T47D (cell line): ENCODE data around the gene SMYD3.
"Not testable (repeated sequence)": the region's sequence is repeated elsewhere in the genome, so short reads cannot be mapped to it uniquely, and the experiment has no call there.

Source experiments
- DNase-seq, 2 experiments: peaks; one replicate each; pipeline versions ENCODE4 v3.0.0 to v3.0.0-alpha.2; 2011 to 2012; ENCODE audit warnings: low read depth in 1 of 2, low spot score in 1 of 2
- JUND ChIP-seq: IDR thresholded peaks from 2 replicates; pipeline ENCODE4 v1.6.1; 2012; ENCODE audit warnings: low read depth
- in situ Hi-C: cut with HindIII; loops from 2 replicates; pipeline ENCODE4 v1.10.0; 2016; ENCODE audit warnings: low sequenced_read_pairs, low pct_unique_long_range_greater_than_20kb

The SMYD3 gene

GRCh38 chr1:245797592-245798348 lies 709.3 kb downstream of the SMYD3 start:
- DNase-seq = peak in 1 of 2 experiments; percentile 57
- TF ChIP-seq JUND = no peak
- in situ Hi-C loops = no loop called here

- TF ChIP-seq JUND = no peak
- in situ Hi-C loops = no loop called here
Measured at GRCh38 chr1:245791410-245792312, 715.4 kb downstream of the SMYD3 start.

GRCh38 chr1:245790441-245790840 lies 716.6 kb downstream of the SMYD3 start:
- no peak for TF ChIP-seq JUND
- in situ Hi-C loops = no loop called here
- no peak for DNase-seq

More at GRCh38 chr1:245791410-245792312, 715.4 kb downstream of the SMYD3 start:
- DNase-seq = no peak

- in situ Hi-C loops = no loop called here
- no peak for TF ChIP-seq JUND
- no peak for DNase-seq
Measured at GRCh38 chr1:245788886-245789285, 718.2 kb downstream of the SMYD3 start.

- no peak for TF ChIP-seq JUND
- in situ Hi-C loops = no loop called here
- no peak for DNase-seq
Measured at GRCh38 chr1:245788269-245788668, 718.8 kb downstream of the SMYD3 start.

- TF ChIP-seq JUND = no peak
- no peak for DNase-seq
- in situ Hi-C loops = no loop called here
Measured at GRCh38 chr1:245786948-245787347, 720.1 kb downstream of the SMYD3 start.

- in situ Hi-C loops = no loop called here
- TF ChIP-seq JUND = no peak
- DNase-seq = no peak
Measured at GRCh38 chr1:245779797-245780755, 727.0 kb downstream of the SMYD3 start.

- no peak for DNase-seq
- in situ Hi-C loops = no loop called here
- no peak for TF ChIP-seq JUND
Measured at GRCh38 chr1:245777752-245778151, 729.3 kb downstream of the SMYD3 start.

GRCh38 chr1:245776694-245777332 lies 730.3 kb downstream of the SMYD3 start:
- in situ Hi-C loops = no loop called here
- TF ChIP-seq JUND = no peak
- no peak for DNase-seq

- DNase-seq = no peak
- in situ Hi-C loops = no loop called here
- no peak for TF ChIP-seq JUND
Measured at GRCh38 chr1:245776139-245776538, 730.9 kb downstream of the SMYD3 start.

GRCh38 chr1:245774931-245775330 lies 732.1 kb downstream of the SMYD3 start:
- in situ Hi-C loops, DNase-seq: not testable (repeated sequence)

- no peak for DNase-seq
- no peak for TF ChIP-seq JUND
- in situ Hi-C loops = no loop called here
Measured at GRCh38 chr1:245774196-245774595, 732.9 kb downstream of the SMYD3 start.
